Panc1 (cell line): ENCODE measurements around the gene WLS. TPM values are rescaled to one million over a fixed set of nuclear protein-coding genes. Genes with fewer than 3 reads are reported as not detected.

ENCODE experiments used
- ATAC-seq: fragments of 200-7000 bp; cut with Tn5 transposase; 2 replicates; pipeline ENCODE4 v1.9.1; 2020; ENCODE audit warnings: mild to moderate bottlenecking, moderate library complexity
- BruUV-seq: library from RNA; stranded (reverse); fragments of 400-500 nt; replicated peaks from 2 replicates; lab custom pipeline; 2021; lab: Mats Ljungman, UMichigan
- CTCF ChIA-PET: fragments of 300-600 bp; sonication (Branson Sonifier 250); formaldehyde crosslinking; loops from one replicate; lab custom pipeline; 2022; ENCODE audit warnings: antibody characterized with exemption; lab: Charles Lee
- POLR2A ChIA-PET: fragments of 300-600 bp; sonication (Branson Sonifier 250); formaldehyde crosslinking; loops from one replicate; lab custom pipeline; 2022; ENCODE audit warnings: antibody characterized with exemption; lab: Charles Lee
- DNase-seq: peaks from one replicate; pipeline ENCODE4 v3.0.0-alpha.2; 2010; ENCODE audit warnings: low read depth, low spot score
- H3K27ac ChIP-seq: 2 replicates; pipeline ENCODE4 v1.5.1; 2011; ENCODE audit warnings: mild to moderate bottlenecking, low read length, inconsistent platforms
- H3K27me3 ChIP-seq: fragments of 200-500 bp; sonication (Bioruptor generic); 2 replicates; pipeline ENCODE4 v1.6.0; 2014; ENCODE audit warnings: low read length, inconsistent platforms; ENCODE audit not compliant: control insufficient read depth, insufficient read depth
- H3K36me3 ChIP-seq: fragments of 200-500 bp; sonication (Bioruptor generic); 2 replicates; pipeline ENCODE4 v1.5.1; 2014; ENCODE audit warnings: inconsistent platforms, mild to moderate bottlenecking, low read length, moderate library complexity; ENCODE audit not compliant: control insufficient read depth, insufficient read depth
- H3K4me1 ChIP-seq: 2 replicates; pipeline ENCODE4 v1.5.1; 2011; ENCODE audit warnings: inconsistent platforms, mild to moderate bottlenecking, low read length, moderate library complexity; ENCODE audit not compliant: control insufficient read depth, insufficient read depth
- H3K4me3 ChIP-seq, 2 experiments: 2 replicates each; pipeline ENCODE4 v1.5.1; 2011 to 2012; ENCODE audit warnings: low read depth in 2 of 2, low read length in 2 of 2, mild to moderate bottlenecking in 2 of 2, inconsistent platforms in 1 of 2, moderate library complexity in 1 of 2
- H3K9me3 ChIP-seq: fragments of 200-500 bp; sonication (Bioruptor generic); 2 replicates; pipeline ENCODE4 v1.5.1; 2014; ENCODE audit warnings: low read depth, mild to moderate bottlenecking, inconsistent platforms, low read length, moderate library complexity; ENCODE audit not compliant: control insufficient read depth, insufficient read depth
- CTCF ChIP-seq: fragments of 450-650 bp; IDR thresholded peaks from 2 replicates; pipeline ENCODE4 v1.5.1; 2017; ENCODE audit warnings: mild to moderate bottlenecking
- POLR2AphosphoS5 ChIP-seq: IDR thresholded peaks from 2 replicates; pipeline ENCODE4 v1.6.1; 2012; ENCODE audit warnings: mild to moderate bottlenecking, low read depth, low read length, moderate library complexity
- SIN3A ChIP-seq: IDR thresholded peaks from 2 replicates; pipeline ENCODE4 v1.6.1; 2012; ENCODE audit warnings: low read depth, mild to moderate bottlenecking, low read length, moderate library complexity, borderline replicate concordance; ENCODE audit not compliant: insufficient read depth
- TCF7L2 ChIP-seq: IDR thresholded peaks from 2 replicates; pipeline ENCODE4 v1.6.1; 2011; ENCODE audit warnings: mild to moderate bottlenecking, low read depth, low read length, inconsistent platforms
- in situ Hi-C: cut with HindIII; loops from 2 replicates; pipeline ENCODE4 v1.10.0; 2016; ENCODE audit warnings: low sequenced_read_pairs, low pct_unique_long_range_greater_than_20kb
- intact Hi-C: fragments of 100-400 bp; cut with micrococcal nuclease; formaldehyde crosslinking; loops from one replicate; pipeline ENCODE4 v1.10.0; 2022; ENCODE audit not compliant: unreplicated experiment
- total RNA-seq: library from RNA; stranded (reverse); gene quantifications from one replicate; pipeline ENCODE4 v1.2.1, GENCODE V29; 2021; ENCODE audit not compliant: unreplicated experiment
- TF ChIP-seq, protein P1 (sequence below), 2 experiments: IDR thresholded peaks; 2 replicates each; pipeline ENCODE4 v1.6.1; 2011 to 2012; ENCODE audit warnings: low read depth in 2 of 2, control low read depth in 1 of 2, low read length in 1 of 2, mild to moderate bottlenecking in 1 of 2, moderate library complexity in 1 of 2; ENCODE audit not compliant: insufficient read depth in 1 of 2

WLS gene
- total RNA-seq, 1 experiment from 2014 or later = 29.6 TPM

- no peaks in the 10 kb centered on the region for H3K27me3 ChIP-seq
- ChIA-PET CTCF (no interaction called here), POLR2A (no interaction called here)
- no peak for DNase-seq
- H3K4me1 ChIP-seq = peaks cover 11% of the 10 kb centered on the region
- BruUV-seq = no TSS peak
- in situ Hi-C loops = no loop called here
- no peak for ATAC-seq
- no peak for TF ChIP-seq TCF7L2
- TF ChIP-seq POLR2AphosphoS5 = no peak
- TF ChIP-seq, protein P1, sequence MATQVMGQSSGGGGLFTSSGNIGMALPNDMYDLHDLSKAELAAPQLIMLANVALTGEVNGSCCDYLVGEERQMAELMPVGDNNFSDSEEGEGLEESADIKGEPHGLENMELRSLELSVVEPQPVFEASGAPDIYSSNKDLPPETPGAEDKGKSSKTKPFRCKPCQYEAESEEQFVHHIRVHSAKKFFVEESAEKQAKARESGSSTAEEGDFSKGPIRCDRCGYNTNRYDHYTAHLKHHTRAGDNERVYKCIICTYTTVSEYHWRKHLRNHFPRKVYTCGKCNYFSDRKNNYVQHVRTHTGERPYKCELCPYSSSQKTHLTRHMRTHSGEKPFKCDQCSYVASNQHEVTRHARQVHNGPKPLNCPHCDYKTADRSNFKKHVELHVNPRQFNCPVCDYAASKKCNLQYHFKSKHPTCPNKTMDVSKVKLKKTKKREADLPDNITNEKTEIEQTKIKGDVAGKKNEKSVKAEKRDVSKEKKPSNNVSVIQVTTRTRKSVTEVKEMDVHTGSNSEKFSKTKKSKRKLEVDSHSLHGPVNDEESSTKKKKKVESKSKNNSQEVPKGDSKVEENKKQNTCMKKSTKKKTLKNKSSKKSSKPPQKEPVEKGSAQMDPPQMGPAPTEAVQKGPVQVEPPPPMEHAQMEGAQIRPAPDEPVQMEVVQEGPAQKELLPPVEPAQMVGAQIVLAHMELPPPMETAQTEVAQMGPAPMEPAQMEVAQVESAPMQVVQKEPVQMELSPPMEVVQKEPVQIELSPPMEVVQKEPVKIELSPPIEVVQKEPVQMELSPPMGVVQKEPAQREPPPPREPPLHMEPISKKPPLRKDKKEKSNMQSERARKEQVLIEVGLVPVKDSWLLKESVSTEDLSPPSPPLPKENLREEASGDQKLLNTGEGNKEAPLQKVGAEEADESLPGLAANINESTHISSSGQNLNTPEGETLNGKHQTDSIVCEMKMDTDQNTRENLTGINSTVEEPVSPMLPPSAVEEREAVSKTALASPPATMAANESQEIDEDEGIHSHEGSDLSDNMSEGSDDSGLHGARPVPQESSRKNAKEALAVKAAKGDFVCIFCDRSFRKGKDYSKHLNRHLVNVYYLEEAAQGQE (IDR thresholded peaks at IDR 0.05; ENCODE audit: insufficient read depth in 1 of 2, low read depth in 2 of 2, low read length in 1 of 2) = no peak
- no peak for TF ChIP-seq SIN3A
- no peak for TF ChIP-seq CTCF
- no peaks in the 10 kb centered on the region for H3K36me3 ChIP-seq
- no peaks in the 10 kb centered on the region for H3K9me3 ChIP-seq
- H3K27ac ChIP-seq = no peak overlapping the region
- intact Hi-C loops = no loop called here
- no peak overlapping the region for H3K4me3 ChIP-seq
Measured at GRCh38 chr1:68175621-68176398, 56.5 kb downstream of the WLS start.

DNA sequence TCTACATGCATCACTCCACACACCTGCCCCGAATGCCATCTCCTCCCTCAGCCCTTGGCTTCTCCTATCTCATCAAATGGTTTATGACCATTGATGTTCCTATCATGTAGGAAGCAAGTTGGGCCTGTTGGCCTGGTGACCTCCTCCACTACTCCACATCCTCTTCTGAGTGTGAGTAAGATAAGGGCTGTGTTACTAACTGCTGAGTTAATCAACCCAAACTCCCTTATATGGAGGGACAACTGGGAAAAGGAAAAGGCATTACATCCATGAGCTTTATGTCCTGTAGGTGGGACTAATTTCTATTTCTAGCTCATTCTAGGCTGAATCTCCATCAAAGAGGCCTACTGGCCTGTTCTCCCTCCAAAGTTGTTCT lies 57.6 kb downstream of the WLS start:
- CTCF ChIA-PET = no interaction called here
- Histone ChIP-seq H3K36me3 (no peaks in the 10 kb centered on the region), H3K4me1 (peaks cover 11% of the 10 kb centered on the region), H3K27ac (no peak overlapping the region), H3K4me3 (no peak overlapping the region), H3K27me3 (no peaks in the 10 kb centered on the region), H3K9me3 (no peaks in the 10 kb centered on the region)
- BruUV-seq = no TSS peak
- TF ChIP-seq SIN3A = no peak
- TF ChIP-seq, protein P1 (IDR thresholded peaks at IDR 0.05; ENCODE audit: insufficient read depth in 1 of 2, low read depth in 2 of 2, low read length in 1 of 2) = no peak
- no peak for TF ChIP-seq CTCF
- TF ChIP-seq POLR2AphosphoS5 = no peak
- TF ChIP-seq TCF7L2 = no peak
- DNase-seq (peak; percentile 52), ATAC-seq (peak; percentile 37; the same call in 1 of the 2 replicates)
- POLR2A ChIA-PET = no interaction called here
- intact Hi-C loops (no loop called here), in situ Hi-C loops (no loop called here)
